SU-DHL-6 (cell line): Measurements from ENCODE around the gene ZNF184.

Experiments
- H2AFZ ChIP-seq: fragments of 200-600 bp; sonication (generic); 2 replicates; pipeline ENCODE4 v1.6.1; 2014; ENCODE audit warnings: low read depth, mild to moderate bottlenecking, moderate library complexity, mixed read lengths, antibody characterized with exemption, low read length; ENCODE audit not compliant: severe bottlenecking
- H3F3A ChIP-seq: fragments of 200-600 bp; shearing (Covaris generic); 2 replicates; pipeline ENCODE4 v1.6.0; 2016; ENCODE audit warnings: antibody characterized with exemption, mild to moderate bottlenecking; ENCODE audit not compliant: insufficient read depth
- H3K27ac ChIP-seq: fragments of 200-600 bp; sonication (generic); 2 replicates; pipeline ENCODE4 v1.5.1; 2016; ENCODE audit warnings: low read depth, mild to moderate bottlenecking, low read length, moderate library complexity, mixed read lengths
- H3K27me3 ChIP-seq: fragments of 200-600 bp; sonication (generic), shearing (Covaris generic); 2 replicates; pipeline ENCODE4 v1.6.0; 2014; ENCODE audit warnings: mild to moderate bottlenecking, low read length
- H3K36me3 ChIP-seq: fragments of 200-600 bp; sonication (generic); 2 replicates; pipeline ENCODE4 v1.6.1; 2014; ENCODE audit warnings: mild to moderate bottlenecking, low read length, mixed read lengths
- H3K4me2 ChIP-seq: fragments of 300-600, 200-600 bp; shearing (Covaris generic), sonication (generic); 2 replicates; pipeline ENCODE4 v1.6.0; 2014; ENCODE audit warnings: low read length, low read depth, mild to moderate bottlenecking; ENCODE audit not compliant: poor library complexity, severe bottlenecking
- H3K4me3 ChIP-seq: fragments of 200-600 bp; sonication (generic); 2 replicates; pipeline ENCODE4 v1.5.1; 2014; ENCODE audit warnings: antibody characterized with exemption, low read length, mild to moderate bottlenecking, mixed read lengths; ENCODE audit not compliant: insufficient read depth, poor library complexity, severe bottlenecking
- H3K79me2 ChIP-seq: fragments of 200-600 bp; sonication (generic); 2 replicates; pipeline ENCODE4 v1.6.1; 2014; ENCODE audit warnings: mild to moderate bottlenecking, low read length, moderate library complexity; ENCODE audit not compliant: insufficient read depth
- H3K9ac ChIP-seq: fragments of 200-600 bp; sonication (generic); 2 replicates; pipeline ENCODE4 v1.7.0; 2014; ENCODE audit warnings: mild to moderate bottlenecking, low read length
- H3K9me2 ChIP-seq: fragments of 200-600 bp; sonication (generic); replicated peaks from 2 replicates; pipeline ENCODE4 v1.6.1; 2014; ENCODE audit warnings: low read length; ENCODE audit not compliant: insufficient read depth
- H3K9me3 ChIP-seq: fragments of 200-600 bp; sonication (generic); 2 replicates; pipeline ENCODE4 v1.6.1; 2014; ENCODE audit warnings: low read length, mixed read lengths; ENCODE audit not compliant: insufficient read depth
- H4K20me1 ChIP-seq: fragments of 200-600 bp; sonication (generic); 2 replicates; pipeline ENCODE4 v1.6.1; 2014; ENCODE audit warnings: low read depth, mild to moderate bottlenecking, antibody characterized with exemption, low read length, moderate library complexity, mixed read lengths
- EZH2phosphoT487 ChIP-seq: fragments of 200-600 bp; sonication (generic), shearing (Covaris generic); conservative IDR thresholded peaks from 2 replicates; pipeline ENCODE4 v1.6.1; 2018; ENCODE audit warnings: mild to moderate bottlenecking, antibody characterized with exemption, low read length, moderate library complexity, mixed read lengths
- TF ChIP-seq, protein P1 (sequence below): fragments of 200-600 bp; sonication (generic); IDR thresholded peaks from one replicate; pipeline ENCODE4 v1.5.1; 2017; ENCODE audit warnings: antibody characterized with exemption, mild to moderate bottlenecking, low read length, moderate library complexity; ENCODE audit not compliant: insufficient read depth, poor library complexity, severe bottlenecking

ZNF184 gene

DNA sequence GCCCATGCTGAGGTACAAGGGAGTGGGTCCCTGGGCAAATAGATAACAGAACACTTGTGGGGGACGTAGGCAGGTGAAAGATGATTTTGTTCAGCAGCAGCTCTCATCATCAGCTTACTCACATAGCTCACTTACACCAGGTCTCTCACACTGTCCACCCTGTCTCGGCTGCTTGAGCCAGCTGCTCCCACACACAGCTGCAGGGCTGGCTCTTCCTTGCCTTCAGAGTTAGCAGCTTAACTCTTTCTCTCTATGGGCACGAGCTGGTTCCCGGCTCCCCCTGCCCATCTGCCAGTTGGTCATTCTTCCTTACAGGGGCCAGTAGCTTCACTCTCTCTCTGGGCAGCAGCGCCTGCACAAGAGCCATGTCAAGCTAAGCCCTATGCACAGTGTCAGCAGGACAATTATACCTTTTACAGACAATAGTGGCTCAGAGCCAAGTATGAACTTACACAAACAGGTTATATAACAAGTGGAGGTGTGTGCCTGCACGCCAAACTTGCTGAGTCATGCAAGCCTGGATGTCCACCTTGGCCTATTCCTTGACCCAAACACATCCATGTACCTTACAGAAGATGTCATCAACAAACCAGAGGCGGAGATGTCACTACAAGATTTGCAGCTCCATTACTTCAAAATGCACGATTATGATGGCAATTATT, 65.6 kb downstream of the ZNF184 start:
- Histone ChIP-seq H3K27ac (no peak overlapping the region), H3K9me2 (no peaks in the 10 kb centered on the region), H3K4me3 (no peak overlapping the region), H3K4me2 (no peak overlapping the region), H3K79me2 (no peaks in the 10 kb centered on the region), H3K9me3 (0 out of 2 replicates have a peak, but pooled peaks cover 5% of the 10 kb centered on the region), H3K27me3 (no peaks in the 10 kb centered on the region), H3K9ac (no peak overlapping the region), H3F3A (no peaks in the 10 kb centered on the region), H4K20me1 (no peaks in the 10 kb centered on the region), H3K36me3 (no peaks in the 10 kb centered on the region), H2AFZ (no peak overlapping the region)
- TF ChIP-seq, protein P1, sequence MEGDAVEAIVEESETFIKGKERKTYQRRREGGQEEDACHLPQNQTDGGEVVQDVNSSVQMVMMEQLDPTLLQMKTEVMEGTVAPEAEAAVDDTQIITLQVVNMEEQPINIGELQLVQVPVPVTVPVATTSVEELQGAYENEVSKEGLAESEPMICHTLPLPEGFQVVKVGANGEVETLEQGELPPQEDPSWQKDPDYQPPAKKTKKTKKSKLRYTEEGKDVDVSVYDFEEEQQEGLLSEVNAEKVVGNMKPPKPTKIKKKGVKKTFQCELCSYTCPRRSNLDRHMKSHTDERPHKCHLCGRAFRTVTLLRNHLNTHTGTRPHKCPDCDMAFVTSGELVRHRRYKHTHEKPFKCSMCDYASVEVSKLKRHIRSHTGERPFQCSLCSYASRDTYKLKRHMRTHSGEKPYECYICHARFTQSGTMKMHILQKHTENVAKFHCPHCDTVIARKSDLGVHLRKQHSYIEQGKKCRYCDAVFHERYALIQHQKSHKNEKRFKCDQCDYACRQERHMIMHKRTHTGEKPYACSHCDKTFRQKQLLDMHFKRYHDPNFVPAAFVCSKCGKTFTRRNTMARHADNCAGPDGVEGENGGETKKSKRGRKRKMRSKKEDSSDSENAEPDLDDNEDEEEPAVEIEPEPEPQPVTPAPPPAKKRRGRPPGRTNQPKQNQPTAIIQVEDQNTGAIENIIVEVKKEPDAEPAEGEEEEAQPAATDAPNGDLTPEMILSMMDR = no peak
- no peak for TF ChIP-seq EZH2phosphoT487

DNA sequence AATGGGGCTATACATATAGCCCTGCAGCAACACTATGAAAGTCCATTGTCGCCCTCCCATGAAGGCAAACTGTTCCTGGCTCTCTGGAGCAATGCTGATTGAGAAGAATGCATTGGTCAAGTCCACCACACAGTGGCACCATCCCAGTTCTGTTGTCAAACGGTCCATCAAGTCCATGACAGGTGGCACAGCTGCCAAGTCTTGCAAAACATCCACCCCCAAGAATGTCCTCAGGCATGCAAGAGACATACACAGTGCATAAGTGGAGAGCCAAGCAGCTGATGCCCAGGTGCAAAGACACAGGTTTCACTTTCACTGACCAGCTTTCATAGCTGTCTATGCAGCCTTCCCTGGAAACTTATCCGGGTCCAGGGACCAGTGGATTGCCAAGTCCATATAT, 66.8 kb downstream of the ZNF184 start:
- 0 out of 2 replicates have a peak, but pooled peaks cover 6% of the 10 kb centered on the region for H3K36me3 ChIP-seq
- H3K4me2 ChIP-seq = no peak overlapping the region
- no peaks in the 10 kb centered on the region for H3K27me3 ChIP-seq
- no peaks in the 10 kb centered on the region for H3F3A ChIP-seq
- no peaks in the 10 kb centered on the region for H4K20me1 ChIP-seq
- no peaks in the 10 kb centered on the region for H3K9me2 ChIP-seq
- H3K79me2 ChIP-seq = no peaks in the 10 kb centered on the region
- no peak overlapping the region for H3K27ac ChIP-seq
- H3K9ac ChIP-seq = no peak overlapping the region
- no peak overlapping the region for H2AFZ ChIP-seq
- H3K9me3 ChIP-seq = peaks cover 15% of the 10 kb centered on the region; the same call in 1 of the 2 replicates
- H3K4me3 ChIP-seq = no peak overlapping the region
- TF ChIP-seq, protein P1 = no peak
- no peak for TF ChIP-seq EZH2phosphoT487

DNA sequence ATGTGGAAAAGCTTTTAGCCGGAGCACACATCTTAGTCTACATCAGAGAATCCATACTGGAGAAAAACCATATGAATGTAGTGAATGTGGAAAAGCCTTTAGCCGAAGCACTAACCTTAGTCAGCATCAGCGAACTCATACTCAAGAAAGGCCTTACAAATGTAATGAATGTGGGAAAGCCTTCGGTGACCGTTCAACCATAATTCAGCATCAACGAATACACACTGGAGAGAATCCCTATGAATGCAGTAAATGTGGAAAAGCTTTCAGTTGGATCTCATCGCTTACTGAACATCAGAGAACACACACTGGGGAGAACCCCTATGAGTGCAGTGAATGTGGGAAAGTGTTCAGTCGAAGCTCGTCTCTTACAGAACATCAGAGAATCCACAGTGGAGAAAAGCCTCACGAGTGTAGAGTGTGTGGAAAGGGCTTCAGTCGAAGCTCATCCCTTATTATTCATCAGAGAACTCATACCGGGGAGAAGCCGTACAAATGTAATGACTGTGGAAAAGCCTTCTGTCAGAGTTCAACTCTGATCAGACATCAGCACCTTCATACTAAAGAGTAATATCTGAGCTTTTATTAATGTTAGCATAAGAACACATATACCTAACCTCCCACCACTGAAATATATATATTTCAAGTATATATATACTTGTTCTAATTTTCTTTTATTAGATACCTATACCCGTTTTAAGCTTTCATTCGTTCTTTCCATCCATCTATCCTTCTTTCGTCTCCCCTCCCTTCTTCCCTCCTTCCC, 71.8 kb downstream of the ZNF184 start:
- no peak overlapping the region for H3K27ac ChIP-seq

More for the DNA sequence above, 71.8 kb downstream of the ZNF184 start:
- H3K36me3 ChIP-seq = peaks cover 16% of the 10 kb centered on the region
- peaks cover 34% of the 10 kb centered on the region; the same call in 1 of the 2 replicates for H3K9me3 ChIP-seq
- TF ChIP-seq, protein P1 = no peak
- no peak for TF ChIP-seq EZH2phosphoT487
- no peaks in the 10 kb centered on the region for H4K20me1 ChIP-seq
- no peak overlapping the region for H2AFZ ChIP-seq
- no peak overlapping the region for H3K9ac ChIP-seq
- no peaks in the 10 kb centered on the region for H3K79me2 ChIP-seq
- no peaks in the 10 kb centered on the region for H3F3A ChIP-seq
- H3K4me2 ChIP-seq = no peak overlapping the region
- no peak overlapping the region for H3K4me3 ChIP-seq
- H3K9me2 ChIP-seq = no peaks in the 10 kb centered on the region
- no peaks in the 10 kb centered on the region for H3K27me3 ChIP-seq
